ENCODE data around the gene KCNQ2.
"Not testable (repeated sequence)": the region's sequence is repeated elsewhere in the genome, so short reads cannot be mapped to it uniquely, and the experiment has no call there.

KCNQ2 gene

DNA sequence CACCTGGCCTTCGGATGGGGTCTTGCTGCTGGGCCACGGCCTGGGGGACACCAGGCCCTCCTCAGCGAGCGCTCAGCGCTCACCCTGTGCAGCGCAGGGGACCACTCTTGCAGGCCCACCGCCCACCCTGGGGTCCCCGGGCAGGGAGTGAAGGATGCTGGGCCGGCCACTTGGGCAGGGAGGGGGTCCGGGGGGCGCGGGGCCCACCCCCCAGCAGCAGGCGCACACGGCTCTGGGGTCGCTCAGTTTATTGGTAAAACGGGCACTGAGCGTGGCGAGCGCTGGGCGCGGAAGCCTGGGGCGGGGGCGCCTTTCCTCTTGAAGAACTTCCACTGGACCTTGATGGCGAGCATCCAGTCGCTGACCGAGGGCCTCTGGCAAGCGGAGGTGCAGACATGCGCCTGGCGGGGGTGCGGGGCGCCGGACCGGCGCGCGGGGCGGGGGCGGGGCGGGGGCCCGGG lies 15.4 kb upstream of the KCNQ2 start:
- ATAC-seq: no peak

DNA sequence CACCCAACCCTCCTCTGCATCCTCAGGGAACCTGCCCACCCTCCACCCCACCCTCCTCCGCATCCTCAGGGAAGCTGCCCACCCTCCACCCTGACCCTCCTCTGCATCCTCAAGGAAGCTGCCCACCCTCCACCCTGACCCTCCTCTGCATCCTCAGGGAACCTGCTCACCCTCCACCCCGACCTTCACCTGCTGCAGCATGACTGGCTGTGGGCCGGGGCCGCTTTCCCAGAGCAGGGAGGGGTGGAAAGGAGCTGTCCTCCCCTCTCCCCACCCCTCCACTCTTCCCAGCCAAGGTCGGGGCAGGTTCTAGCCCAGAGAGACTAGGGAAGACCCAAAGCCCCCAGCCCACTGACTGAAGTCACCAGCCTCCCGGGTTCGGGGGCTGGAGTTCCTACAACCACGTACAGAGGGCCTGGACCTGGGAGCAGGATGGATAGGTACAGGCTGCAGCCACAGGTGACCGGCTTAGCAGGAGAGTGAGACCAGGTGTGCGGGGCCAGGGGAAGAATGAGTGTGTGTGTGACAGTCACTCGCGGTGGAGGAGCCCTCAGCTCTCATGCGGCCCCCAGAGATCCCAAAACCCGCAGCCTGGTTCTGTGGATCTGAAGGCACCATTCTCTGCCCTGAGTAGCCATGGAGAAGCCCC lies 14.8 kb upstream of the KCNQ2 start:
- Mint-ChIP-seq H3K27ac (peak overlapping the region in 1 of 2 donors; percentile 61), H3K9me3 (peaks cover 6 to 9% of the 10 kb centered on the region in 2 donors), H3K27me3 (peaks cover 86% of the 10 kb centered on the region), H3K4me3 (no peak overlapping the region), H3K4me1 (peaks cover 8% of the 10 kb centered on the region)
- DNase-seq (no peak), ATAC-seq (no peak)

More for the DNA sequence above, 15.4 kb upstream of the KCNQ2 start:
- Mint-ChIP-seq H3K4me1 (peaks cover 4% of the 10 kb centered on the region), H3K9me3 (peaks cover 11 to 13% of the 10 kb centered on the region in 2 donors), H3K27ac (no peak overlapping the region), H3K4me3 (no peak overlapping the region), H3K27me3 (peaks cover 80% of the 10 kb centered on the region)
- DNase-seq: no peak

DNA sequence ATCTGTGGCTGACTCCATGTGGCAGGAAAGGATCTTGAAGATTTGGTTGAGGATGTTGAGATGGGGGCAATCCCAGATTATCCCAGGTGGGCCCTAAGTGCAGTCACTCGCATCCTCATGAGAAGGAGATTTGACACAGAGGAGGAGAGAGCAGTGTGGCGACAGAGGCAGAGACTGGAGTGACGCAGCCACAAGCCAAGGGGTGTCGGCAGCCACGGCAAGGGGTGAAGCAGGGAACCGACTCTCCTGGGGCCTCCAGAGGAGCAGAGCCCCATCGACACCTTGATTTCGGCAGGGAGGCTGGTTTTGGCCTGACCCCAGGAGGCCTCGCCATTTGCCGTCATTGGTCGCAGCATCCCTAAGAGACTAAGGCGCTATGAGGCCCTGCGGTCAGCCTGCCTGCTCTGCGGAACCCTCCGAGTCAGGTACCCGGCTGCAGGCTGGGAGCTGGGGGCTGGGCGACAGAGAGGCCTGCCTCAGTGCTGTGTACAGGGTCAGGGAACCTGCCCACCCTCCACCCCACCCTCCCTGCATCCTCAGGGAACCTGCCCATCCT lies 13.9 kb upstream of the KCNQ2 start:
- no peak overlapping the region for H3K4me3 Mint-ChIP-seq
- H3K27ac Mint-ChIP-seq: no peak overlapping the region
- H3K4me1 Mint-ChIP-seq: peaks cover 8% of the 10 kb centered on the region
- H3K9me3 Mint-ChIP-seq: peaks cover 0 to under 1% of the 10 kb centered on the region in 2 donors
- DNase-seq (no peak), ATAC-seq (no peak)
- peaks cover 91% of the 10 kb centered on the region for H3K27me3 Mint-ChIP-seq

GRCh38 chr20:63484651-63485403 lies 12.4 kb upstream of the KCNQ2 start:
- DNase-seq: no peak
- Mint-ChIP-seq H3K4me1 (peaks cover 8% of the 10 kb centered on the region), H3K27ac (peak overlapping the region in 1 of 2 donors; percentile 25), H3K4me3 (no peak overlapping the region), H3K27me3 (peaks cover 91% of the 10 kb centered on the region), H3K9me3 (no peaks in the 10 kb centered on the region)
- no peak for ATAC-seq

- no peak overlapping the region for H3K4me3 Mint-ChIP-seq
- H3K4me1 Mint-ChIP-seq: peaks cover 8% of the 10 kb centered on the region
- H3K27me3 Mint-ChIP-seq: peaks cover 91% of the 10 kb centered on the region
- H3K9me3 Mint-ChIP-seq: no peaks in the 10 kb centered on the region
- peak overlapping the region in 1 of 2 donors; percentile 25 for H3K27ac Mint-ChIP-seq
- DNase-seq (no peak), ATAC-seq (no peak)
Measured at GRCh38 chr20:63484236-63484635, 11.8 kb upstream of the KCNQ2 start.

DNA sequence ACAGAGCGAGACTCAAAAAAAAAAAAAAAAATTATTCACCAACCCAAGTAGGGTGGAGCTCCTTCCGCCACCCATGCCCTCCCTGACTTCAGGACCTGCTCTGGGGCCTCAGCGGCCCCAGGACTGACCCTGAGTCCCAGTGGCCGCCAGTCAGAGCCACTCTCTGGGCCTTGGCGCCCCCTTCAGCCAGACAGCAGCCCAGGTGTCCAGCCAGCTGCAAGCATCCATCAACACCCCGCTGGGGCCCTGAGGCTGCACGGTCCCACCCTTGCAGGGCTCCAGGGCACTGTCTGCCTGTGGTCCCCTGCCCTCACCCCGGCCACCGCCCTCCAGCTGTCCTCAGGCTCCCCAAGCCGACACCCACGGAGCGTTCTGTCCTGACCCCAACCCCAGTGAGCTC lies 11.4 kb upstream of the KCNQ2 start:
- peak; percentile 27 for ATAC-seq
- H3K27ac Mint-ChIP-seq: no peak overlapping the region
- no peak for DNase-seq
- H3K27me3 Mint-ChIP-seq: peaks cover 91% of the 10 kb centered on the region
- peaks cover 8% of the 10 kb centered on the region for H3K4me1 Mint-ChIP-seq
- no peaks in the 10 kb centered on the region for H3K9me3 Mint-ChIP-seq
- H3K4me3 Mint-ChIP-seq: no peak overlapping the region

DNA sequence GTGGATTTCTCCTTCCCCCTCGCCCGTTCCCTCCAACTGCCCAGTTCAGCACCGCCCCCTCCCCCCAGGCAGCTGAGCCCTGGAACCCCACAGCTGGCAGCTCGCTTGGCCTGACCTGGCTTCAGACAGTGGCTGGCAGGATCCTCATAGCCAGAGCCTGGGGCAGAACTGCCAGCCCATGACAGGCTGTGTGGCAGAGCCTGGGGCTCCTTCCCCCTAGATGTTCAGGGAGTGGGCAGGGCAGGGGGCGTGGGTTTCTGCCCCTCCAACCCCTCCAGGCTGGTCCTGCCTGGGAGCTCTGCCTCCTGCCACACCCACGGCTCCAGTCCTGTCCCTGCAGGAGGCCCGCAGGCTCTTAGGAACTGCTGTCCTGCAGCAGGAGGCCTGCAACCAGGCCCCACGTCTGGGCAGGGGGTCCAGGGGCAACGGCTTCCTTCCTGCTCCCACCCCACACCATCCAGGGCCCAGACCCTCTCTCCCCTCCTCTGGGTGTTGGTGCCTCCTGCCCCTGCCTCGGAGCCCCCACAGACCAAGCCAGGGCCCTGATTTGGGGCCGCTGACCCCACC lies 9.6 kb upstream of the KCNQ2 start:
- peaks cover 8% of the 10 kb centered on the region for H3K4me1 Mint-ChIP-seq
- no peak overlapping the region for H3K27ac Mint-ChIP-seq
- H3K9me3 Mint-ChIP-seq: no peaks in the 10 kb centered on the region
- ATAC-seq (no peak), DNase-seq (no peak)
- H3K27me3 Mint-ChIP-seq: peaks cover 96% of the 10 kb centered on the region
- H3K4me3 Mint-ChIP-seq: no peak overlapping the region

DNA sequence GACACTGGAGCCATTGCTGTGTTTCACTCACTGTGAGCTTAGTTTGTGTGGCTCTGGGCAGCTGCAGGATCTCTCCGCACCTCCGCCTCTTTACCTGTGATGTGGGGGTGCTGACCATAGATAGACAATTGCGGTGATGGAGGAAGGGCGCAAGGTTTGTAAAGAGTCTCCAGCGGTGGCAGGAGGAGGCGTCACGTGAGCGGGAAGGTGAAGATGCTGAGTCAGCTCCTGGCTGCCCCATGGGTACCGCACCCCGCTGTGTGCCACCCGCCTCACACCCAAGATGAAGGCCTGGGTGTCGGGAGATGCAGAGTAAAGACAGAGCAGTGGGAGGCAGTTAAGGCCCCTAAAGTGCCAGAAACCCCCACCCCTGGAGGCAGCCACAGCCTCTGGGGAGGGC lies 9.0 kb upstream of the KCNQ2 start:
- peaks cover 100% of the 10 kb centered on the region for H3K27me3 Mint-ChIP-seq
- H3K9me3 Mint-ChIP-seq: no peaks in the 10 kb centered on the region
- no peak overlapping the region for H3K4me3 Mint-ChIP-seq
- DNase-seq: no peak
- no peak overlapping the region for H3K27ac Mint-ChIP-seq
- peaks cover 8% of the 10 kb centered on the region for H3K4me1 Mint-ChIP-seq
- no peak for ATAC-seq

DNA sequence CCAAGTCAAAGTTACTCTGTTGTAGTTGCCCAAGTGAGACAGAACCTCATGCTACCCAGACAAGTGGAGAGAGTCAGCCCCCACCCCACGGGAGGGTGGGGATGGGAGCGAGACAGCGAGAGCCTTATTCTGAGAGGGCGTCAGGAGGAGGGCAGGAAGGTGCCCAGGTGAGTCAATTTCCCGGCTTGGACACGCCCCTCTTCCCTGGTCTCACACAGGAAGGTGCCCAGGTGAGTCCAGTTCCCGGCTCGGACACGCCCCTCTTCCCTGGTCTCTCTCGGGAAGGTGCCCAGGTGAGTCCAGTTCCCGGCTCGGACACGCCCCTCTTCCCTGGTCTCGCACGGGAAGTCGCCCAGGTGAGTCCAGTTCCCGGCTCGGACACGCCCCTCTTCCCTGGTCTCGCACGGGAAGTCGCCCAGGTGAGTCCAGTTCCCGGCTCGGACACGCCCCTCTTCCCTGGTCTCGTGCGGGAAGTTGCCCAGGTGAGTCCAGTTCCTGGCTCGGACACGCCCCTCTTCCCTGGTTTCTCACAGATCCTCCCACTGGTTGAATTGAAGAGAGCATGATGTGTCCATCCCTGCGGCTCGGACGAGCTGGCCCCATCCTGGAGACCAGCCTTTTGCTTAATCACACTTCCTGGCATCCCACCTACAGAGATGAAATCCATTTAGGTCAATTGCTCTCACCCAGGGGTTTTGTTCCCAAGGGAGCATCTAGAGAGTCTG lies 7.4 kb upstream of the KCNQ2 start:
- H3K27ac Mint-ChIP-seq, H3K9me3 Mint-ChIP-seq, DNase-seq, H3K4me3 Mint-ChIP-seq, ATAC-seq: not testable (repeated sequence)
- Mint-ChIP-seq H3K27me3 (peaks cover 100% of the 10 kb centered on the region), H3K4me1 (peaks cover 14% of the 10 kb centered on the region)

- Mint-ChIP-seq H3K4me3 (no peak overlapping the region), H3K4me1 (peaks cover 25% of the 10 kb centered on the region), H3K9me3 (no peaks in the 10 kb centered on the region), H3K27me3 (peaks cover 100% of the 10 kb centered on the region), H3K27ac (no peak overlapping the region)
- ATAC-seq (no peak), DNase-seq (no peak)
Measured at GRCh38 chr20:63478346-63479302, 6.2 kb upstream of the KCNQ2 start.

DNA sequence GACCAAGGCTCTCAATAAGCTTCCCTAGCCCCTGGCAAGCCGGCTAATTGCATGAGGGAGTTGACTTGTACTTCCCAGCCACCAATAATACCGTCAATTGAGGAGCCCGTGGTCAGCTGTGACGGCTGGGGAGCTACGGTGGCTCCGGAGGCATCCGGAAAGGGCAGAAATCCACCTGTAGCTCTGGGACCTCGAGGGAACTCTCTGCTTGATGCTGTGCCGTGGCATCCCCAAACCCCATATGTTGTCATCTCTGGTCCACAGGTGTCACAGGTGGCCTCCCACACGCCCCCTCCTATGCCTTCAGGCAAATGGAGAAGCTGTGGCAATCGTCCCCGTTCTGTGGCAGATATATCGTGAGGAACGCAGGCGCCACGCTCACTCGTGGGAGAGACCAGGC lies 5.5 kb upstream of the KCNQ2 start:
- DNase-seq (no peak), ATAC-seq (no peak)
- Mint-ChIP-seq H3K27ac (no peak overlapping the region), H3K27me3 (peaks cover 100% of the 10 kb centered on the region), H3K4me1 (peaks cover 28% of the 10 kb centered on the region), H3K9me3 (no peaks in the 10 kb centered on the region), H3K4me3 (no peak overlapping the region)

- peaks cover 23% of the 10 kb centered on the region for H3K4me1 Mint-ChIP-seq
- DNase-seq: no peak
- H3K27me3 Mint-ChIP-seq: peaks cover 94% of the 10 kb centered on the region
- no peak overlapping the region for H3K4me3 Mint-ChIP-seq
- no peak for ATAC-seq
- no peak overlapping the region for H3K27ac Mint-ChIP-seq
- no peaks in the 10 kb centered on the region for H3K9me3 Mint-ChIP-seq
Measured at GRCh38 chr20:63477061-63477616, 4.7 kb upstream of the KCNQ2 start.

- H3K4me1 Mint-ChIP-seq: peaks cover 23% of the 10 kb centered on the region
- ATAC-seq (no peak), DNase-seq (no peak)
- H3K27ac Mint-ChIP-seq: peak overlapping the region in 1 of 2 donors; percentile 25
- no peaks in the 10 kb centered on the region for H3K9me3 Mint-ChIP-seq
- peaks cover 87% of the 10 kb centered on the region for H3K27me3 Mint-ChIP-seq
- no peak overlapping the region for H3K4me3 Mint-ChIP-seq
Measured at GRCh38 chr20:63475209-63475608, 2.8 kb upstream of the KCNQ2 start.

Measured in stimulated activated naive CD8-positive, alpha-beta T cell treated with anti-CD3 and anti-CD28 coated beads, Interleukin-15, amount 100 ng/mL, for 72 hours (primary cell).